ENCODE results near the gene CYP2J2.
A peak's percentile ranks its signal among the peaks of the same experiment; 100 is the strongest.
"Not testable (repeated sequence)": the region's sequence is repeated elsewhere in the genome, so short reads cannot be mapped to it uniquely, and the experiment has no call there.

Gene CYP2J2

DNA sequence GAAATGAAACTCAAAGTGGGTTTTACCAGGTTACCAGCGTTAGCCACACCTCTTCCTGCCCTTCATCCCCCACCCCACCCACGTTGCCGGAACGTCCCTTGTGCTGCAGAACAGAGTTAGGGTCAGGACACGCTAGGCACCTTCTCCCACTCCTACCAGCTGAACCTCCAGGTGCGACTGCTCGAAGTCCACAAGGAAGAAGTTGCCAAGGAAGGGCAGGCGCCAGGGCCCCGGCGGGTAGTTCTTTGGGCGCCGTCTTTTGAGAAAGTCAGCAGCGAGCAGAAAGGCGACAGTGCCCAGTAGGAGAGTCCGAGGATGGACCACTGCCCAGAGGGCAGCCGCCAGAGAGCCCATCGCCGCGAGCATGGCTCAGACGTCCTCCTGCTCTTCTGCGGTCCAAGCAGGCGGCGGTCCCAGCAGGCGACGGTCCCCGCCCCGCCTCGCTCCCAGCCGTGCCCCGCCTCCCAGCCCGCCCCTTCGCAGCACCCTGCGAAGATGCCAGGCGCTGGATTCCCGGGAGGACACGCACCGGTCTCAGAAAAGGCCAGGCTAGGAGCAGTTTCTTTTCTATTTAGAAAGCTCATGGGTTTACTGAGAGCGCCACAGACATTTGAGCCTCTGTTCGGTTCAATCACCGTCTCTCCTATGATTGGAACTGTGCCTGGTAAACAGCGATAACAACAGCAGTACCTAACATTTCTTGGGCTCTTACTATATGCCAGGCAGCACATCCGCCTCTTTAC is at the start of gene CYP2J2:
Gene CYP2J2 (minus strand): TSS at position 393 of the 743 bp plus-strand sequence. CDS start 27 bp downstream, at position 366.
- no peak for DNase-seq

GRCh38 chr1:59973719-59974118 is 47.1 kb upstream of the CYP2J2 start:
- DNase-seq, result no peak

- DNase-seq, result no peak
Observed at GRCh38 chr1:59972216-59972927, 45.8 kb upstream of the CYP2J2 start.

GRCh38 chr1:59971464-59971911 is 44.9 kb upstream of the CYP2J2 start:
- peak; percentile 48 for DNase-seq

DNA sequence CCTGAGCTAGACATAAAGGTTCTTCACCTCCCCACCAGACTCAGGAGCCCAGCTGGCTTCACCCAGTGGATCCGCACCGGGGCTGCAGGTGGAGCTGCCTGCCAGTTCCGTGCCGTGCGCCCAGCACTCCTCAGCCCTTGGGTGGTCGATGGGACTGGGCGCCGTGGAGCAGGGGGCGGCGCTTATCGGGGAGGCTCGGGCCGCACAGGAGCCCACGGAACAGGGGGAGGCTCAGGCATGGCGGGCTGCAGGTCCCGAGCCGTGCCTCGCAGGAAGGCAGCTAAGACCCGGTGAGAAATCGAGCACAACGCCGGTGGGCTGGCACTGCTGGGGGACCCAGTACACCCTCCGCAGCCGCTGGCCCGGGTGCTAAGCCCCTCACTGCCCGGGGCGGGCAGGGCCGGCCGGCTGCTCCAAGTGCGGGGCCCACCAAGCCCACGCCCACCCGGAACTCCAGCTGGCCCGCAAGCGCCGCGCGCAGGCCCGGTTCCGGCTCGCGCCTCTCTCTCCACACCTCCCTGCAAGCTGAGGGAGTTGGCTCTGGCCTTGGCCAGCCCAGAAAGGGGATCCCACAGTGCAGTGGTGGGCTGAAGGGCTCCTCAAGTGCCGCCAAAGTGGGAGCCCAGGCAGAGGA is 43.1 kb upstream of the CYP2J2 start:
- DNase-seq, result not testable (repeated sequence)

DNA sequence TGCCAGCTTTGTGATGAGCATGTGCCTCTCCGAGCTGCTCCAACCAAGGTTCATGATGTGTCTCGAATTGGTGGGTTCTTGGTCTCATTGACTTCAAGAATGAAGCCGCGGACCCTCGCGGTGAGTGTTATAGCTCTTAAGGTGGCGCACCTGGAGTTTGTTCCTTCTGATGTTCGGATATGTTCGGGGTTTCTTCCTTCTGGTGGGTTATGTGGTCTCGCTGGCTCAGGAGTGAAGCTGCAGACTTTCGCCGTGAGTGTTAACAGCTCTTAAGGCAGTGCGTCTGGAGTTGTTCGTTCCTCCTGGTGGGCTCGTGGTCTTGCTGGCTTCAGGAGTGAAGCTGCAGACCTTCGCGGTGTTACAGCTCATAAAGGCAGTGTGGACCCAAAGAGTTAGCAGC is 42.2 kb upstream of the CYP2J2 start:
- not testable (repeated sequence) for DNase-seq

GRCh38 chr1:59967780-59968179 is 41.2 kb upstream of the CYP2J2 start:
- no peak for DNase-seq

- DNase-seq, result no peak
Observed at GRCh38 chr1:59967141-59967697, 40.6 kb upstream of the CYP2J2 start.

GRCh38 chr1:59952065-59952464 is 25.5 kb upstream of the CYP2J2 start:
- DNase-seq, result peak; percentile 22

- DNase-seq, result no peak
Observed at GRCh38 chr1:59949648-59950047, 23.1 kb upstream of the CYP2J2 start.

DNA sequence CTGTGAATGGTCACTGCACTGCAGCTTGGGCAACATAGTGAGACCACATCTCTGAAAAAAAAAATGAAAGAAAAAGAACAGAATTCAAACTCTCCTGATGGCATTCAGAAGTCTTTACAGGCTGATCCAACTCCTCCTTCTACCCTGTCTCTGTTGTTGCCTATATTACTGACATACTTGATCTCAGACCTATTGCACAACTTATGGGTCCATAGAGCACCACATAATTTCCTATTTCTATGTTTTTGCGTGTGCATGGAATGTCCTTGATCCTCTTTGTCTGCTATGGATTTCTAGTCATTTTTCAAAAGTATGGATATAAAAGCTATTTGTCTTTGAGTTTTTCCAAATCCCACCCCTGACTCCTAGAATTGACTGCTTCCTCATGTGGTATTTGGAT is 22.4 kb upstream of the CYP2J2 start:
- DNase-seq, result no peak

- DNase-seq, result peak; percentile 62
Observed at GRCh38 chr1:59947047-59947938, 20.7 kb upstream of the CYP2J2 start.

GRCh38 chr1:59945790-59946189 is 19.2 kb upstream of the CYP2J2 start:
- no peak for DNase-seq

DNA sequence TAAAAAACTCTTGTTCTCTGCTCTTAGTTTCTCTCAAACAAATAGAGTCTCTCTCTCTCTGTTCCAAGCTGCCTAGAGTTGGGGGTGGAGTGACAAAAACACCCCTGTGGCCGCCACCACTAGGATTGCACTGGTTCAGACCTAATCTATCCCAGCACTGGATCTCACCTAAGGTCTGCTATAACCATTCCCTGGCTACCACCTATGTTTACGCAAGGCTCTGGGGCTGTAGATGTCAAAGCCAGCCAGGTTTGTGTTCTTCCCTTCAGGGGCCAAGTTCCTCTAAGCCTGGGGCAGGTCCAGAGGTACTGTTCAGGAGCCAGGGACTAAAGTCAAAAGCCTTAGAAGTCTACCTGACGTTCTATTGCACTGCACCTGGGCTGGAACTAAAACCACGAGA is 12.8 kb upstream of the CYP2J2 start:
- DNase-seq, result no peak

- no peak for DNase-seq
Observed at GRCh38 chr1:59937636-59938210, 11.2 kb upstream of the CYP2J2 start.

- no peak for DNase-seq
Observed at GRCh38 chr1:59936358-59936821, 9.8 kb upstream of the CYP2J2 start.

DNA sequence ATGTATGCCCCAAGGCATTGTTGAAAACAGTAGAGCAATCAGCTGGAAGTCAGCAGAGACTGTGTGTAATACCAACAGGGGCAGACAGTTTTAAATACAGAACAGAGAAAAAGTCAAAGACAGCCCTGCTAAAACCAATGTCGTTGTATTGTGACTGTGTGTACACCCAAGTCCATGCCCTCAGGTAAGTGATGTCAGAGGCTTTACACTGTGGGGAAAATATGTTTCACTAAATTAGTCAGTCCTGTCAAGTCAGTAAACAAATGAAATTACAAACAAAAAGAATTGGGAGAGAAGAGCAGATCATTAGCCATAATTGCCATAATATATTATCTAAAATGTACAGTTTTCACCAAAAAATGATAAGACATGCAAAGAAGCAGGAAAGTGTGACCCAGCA is 2.4 kb upstream of the CYP2J2 start:
- no peak for DNase-seq

DNA sequence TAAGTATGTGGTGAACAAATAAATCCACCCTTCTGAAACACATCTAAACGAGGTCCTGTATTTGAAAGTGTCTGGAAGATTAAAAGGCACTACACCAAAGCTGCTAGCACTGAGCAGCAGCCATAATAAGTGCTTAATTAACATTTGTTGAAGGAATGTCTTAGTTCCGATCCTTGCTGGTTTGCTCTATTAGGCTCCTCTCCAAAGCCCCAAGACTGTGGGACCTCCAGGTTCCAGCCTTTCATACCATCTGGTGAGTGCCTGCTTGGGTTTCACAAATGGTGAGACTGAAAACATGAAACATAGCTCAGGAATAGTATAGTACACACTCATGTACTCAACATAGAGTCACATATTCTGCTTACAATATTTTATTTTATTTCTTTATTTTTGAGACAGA is 640 bp upstream of the CYP2J2 start:
- no peak for DNase-seq

- DNase-seq, result no peak
Observed at GRCh38 chr1:59924653-59925052, 1.9 kb downstream of the CYP2J2 start.

GRCh38 chr1:59921258-59921899 is 5.2 kb downstream of the CYP2J2 start:
- not testable (repeated sequence) for DNase-seq

DNA sequence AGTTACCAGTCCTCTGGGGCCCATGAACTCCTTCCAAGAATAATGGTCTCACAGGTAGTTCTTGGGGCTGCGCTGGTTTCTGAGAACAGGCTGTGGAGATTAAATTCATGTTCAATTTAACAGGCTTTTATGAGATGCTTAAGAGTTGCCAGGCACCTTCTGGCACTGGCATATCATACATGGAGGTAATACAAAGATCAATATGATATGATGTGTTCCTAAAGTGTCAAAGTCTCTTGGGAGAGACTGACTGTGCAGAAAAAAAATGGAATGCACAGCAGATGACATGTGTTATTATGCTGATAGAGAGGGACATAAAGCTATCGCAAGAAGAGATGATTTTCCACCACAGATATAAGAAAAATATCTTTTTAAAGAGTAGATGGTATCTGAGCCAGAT is 6.8 kb downstream of the CYP2J2 start:
- no peak for DNase-seq

Measured in HCEC 1CT (cell line).